Muscle of arm (tissue), 14 donors: ENCODE measurements around the gene TMEM126A. TPM values are rescaled to one million over a fixed set of nuclear protein-coding genes. Genes with fewer than 3 reads are reported as not detected.
"Not testable (repeated sequence)": the region's sequence is repeated elsewhere in the genome, so short reads cannot be mapped to it uniquely, and the experiment has no call there.

ENCODE experiments used
- DNase-seq: peaks from one replicate; pipeline ENCODE4 v3.0.0-alpha.2; 2013
- long read RNA-seq, 11 donors: transcript quantifications; one replicate each; lab custom pipeline, GENCODE V29; 2026
- polyA plus RNA-seq, 12 donors: library from polyadenylated mRNA; unstranded; fragments of 120-200 nt; gene quantifications; one replicate each; pipeline ENCODE4 v1.2.1, GENCODE V29; 2013; ENCODE audit not compliant: insufficient read length in 12 of 12

TMEM126A gene
- 10 to 100 TPM in 11 of 12 donors, not detected in 1; 19.3 to 46.2 (median 39.9) TPM for polyA plus RNA-seq
- long read RNA-seq, donor 1, transcript TMEM126A-201 (5 exons, 739 nt) = major isoform, 15 of 19 reads
- long read RNA-seq, donor 1, partial matches to known transcripts = 0 of 19 reads
- long read RNA-seq, donor 1, other reads (novel, unspliced or antisense) = 0 of 19 reads
- long read RNA-seq, donor 2, transcript TMEM126A-201 (5 exons, 739 nt) = major isoform, 16 of 32 reads
- long read RNA-seq, donor 2, transcript TMEM126A-203 (4 exons, 656 nt) = minor isoform, 11 of 32 reads
- long read RNA-seq, donor 2, partial matches to known transcripts = 5 of 32 reads
- long read RNA-seq, donor 2, other reads (novel, unspliced or antisense) = 0 of 32 reads
- long read RNA-seq, donor 3, transcript TMEM126A-203 (4 exons, 656 nt) = minor isoform, 6 of 14 reads
- long read RNA-seq, donor 3, transcript TMEM126A-201 (5 exons, 739 nt) = major isoform, 7 of 14 reads
- long read RNA-seq, donor 3, partial matches to known transcripts = 0 of 14 reads
- long read RNA-seq, donor 3, other reads (novel, unspliced or antisense) = 0 of 14 reads
- long read RNA-seq, donor 4, transcript TMEM126A-201 (5 exons, 739 nt) = major isoform, 5 of 9 reads
- long read RNA-seq, donor 4, partial matches to known transcripts = 0 of 9 reads
- long read RNA-seq, donor 4, other reads (novel, unspliced or antisense) = 0 of 9 reads
- long read RNA-seq, donor 5 = 0 reads
- long read RNA-seq, donor 6, transcript TMEM126A-201 (5 exons, 739 nt) = major isoform, 8 of 10 reads
- long read RNA-seq, donor 6, partial matches to known transcripts = 0 of 10 reads
- long read RNA-seq, donor 6, other reads (novel, unspliced or antisense) = 0 of 10 reads
- long read RNA-seq, donor 7, transcript TMEM126A-203 (4 exons, 656 nt) = minor isoform, 5 of 11 reads
- long read RNA-seq, donor 7, transcript TMEM126A-201 (5 exons, 739 nt) = major isoform, 6 of 11 reads
- long read RNA-seq, donor 7, partial matches to known transcripts = 0 of 11 reads
- long read RNA-seq, donor 7, other reads (novel, unspliced or antisense) = 0 of 11 reads
- long read RNA-seq, donor 8, transcript TMEM126A-203 (4 exons, 656 nt) = minor isoform, 11 of 33 reads
- long read RNA-seq, donor 8, transcript TMEM126A-201 (5 exons, 739 nt) = major isoform, 14 of 33 reads
- long read RNA-seq, donor 8, partial matches to known transcripts = 6 of 33 reads
- long read RNA-seq, donor 8, other reads (novel, unspliced or antisense) = 0 of 33 reads
- long read RNA-seq, donor 9, transcript TMEM126A-201 (5 exons, 739 nt) = major isoform, 13 of 19 reads
- long read RNA-seq, donor 9, partial matches to known transcripts = 0 of 19 reads
- long read RNA-seq, donor 9, other reads (novel, unspliced or antisense) = 0 of 19 reads
- long read RNA-seq, donor 10, transcript TMEM126A-203 (4 exons, 656 nt) = minor isoform, 10 of 25 reads
- long read RNA-seq, donor 10, transcript TMEM126A-201 (5 exons, 739 nt) = major isoform, 13 of 25 reads
- long read RNA-seq, donor 10, partial matches to known transcripts = 0 of 25 reads
- long read RNA-seq, donor 10, other reads (novel, unspliced or antisense) = 0 of 25 reads
- long read RNA-seq, donor 11, transcript TMEM126A-203 (4 exons, 656 nt) = minor isoform, 6 of 20 reads
- long read RNA-seq, donor 11, transcript TMEM126A-201 (5 exons, 739 nt) = major isoform, 14 of 20 reads
- long read RNA-seq, donor 11, partial matches to known transcripts = 0 of 20 reads
- long read RNA-seq, donor 11, other reads (novel, unspliced or antisense) = 0 of 20 reads

DNA sequence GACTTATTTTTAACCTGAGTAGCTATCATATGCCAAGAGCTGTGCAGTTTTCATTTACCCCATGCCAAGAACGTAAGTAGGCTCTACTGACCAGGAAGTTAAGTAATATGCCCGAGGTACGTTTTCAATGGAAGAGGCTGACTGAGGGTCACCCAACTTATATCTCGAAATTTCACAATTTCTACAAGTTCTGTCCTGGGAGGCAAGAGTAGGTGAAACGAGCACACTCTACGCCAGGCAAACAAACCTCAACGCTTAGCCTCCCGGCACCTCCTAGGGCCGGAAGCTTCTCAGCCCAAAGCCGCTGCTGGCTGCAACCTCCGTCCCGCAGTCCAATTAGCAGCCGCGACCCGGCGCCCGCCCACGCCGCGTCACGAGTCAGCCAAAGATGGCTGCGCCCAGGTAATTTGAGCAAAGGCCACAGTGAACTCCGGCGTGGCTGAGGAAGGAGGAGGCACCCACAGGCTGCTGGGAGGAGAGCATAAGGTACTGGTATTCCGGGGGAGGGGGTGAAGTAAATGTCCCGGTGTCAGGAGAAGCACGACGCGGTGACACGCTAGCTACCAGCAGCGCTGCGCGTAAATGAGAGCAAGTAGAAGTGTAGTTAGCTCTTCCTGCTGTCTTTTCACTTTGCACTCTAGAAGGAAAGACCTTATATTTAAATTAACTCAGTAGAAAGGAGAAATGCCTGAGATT is at the start of gene TMEM126A:
Gene TMEM126A (plus strand): TSS at position 364 of the 696 bp plus-strand sequence. CDS start 2,289 bp downstream, outside the sequence.
- DNase-seq = peak; percentile 91

GRCh38 chr11:85599083-85599482 is 48.7 kb upstream of the TMEM126A start:
- DNase-seq = no peak

DNA sequence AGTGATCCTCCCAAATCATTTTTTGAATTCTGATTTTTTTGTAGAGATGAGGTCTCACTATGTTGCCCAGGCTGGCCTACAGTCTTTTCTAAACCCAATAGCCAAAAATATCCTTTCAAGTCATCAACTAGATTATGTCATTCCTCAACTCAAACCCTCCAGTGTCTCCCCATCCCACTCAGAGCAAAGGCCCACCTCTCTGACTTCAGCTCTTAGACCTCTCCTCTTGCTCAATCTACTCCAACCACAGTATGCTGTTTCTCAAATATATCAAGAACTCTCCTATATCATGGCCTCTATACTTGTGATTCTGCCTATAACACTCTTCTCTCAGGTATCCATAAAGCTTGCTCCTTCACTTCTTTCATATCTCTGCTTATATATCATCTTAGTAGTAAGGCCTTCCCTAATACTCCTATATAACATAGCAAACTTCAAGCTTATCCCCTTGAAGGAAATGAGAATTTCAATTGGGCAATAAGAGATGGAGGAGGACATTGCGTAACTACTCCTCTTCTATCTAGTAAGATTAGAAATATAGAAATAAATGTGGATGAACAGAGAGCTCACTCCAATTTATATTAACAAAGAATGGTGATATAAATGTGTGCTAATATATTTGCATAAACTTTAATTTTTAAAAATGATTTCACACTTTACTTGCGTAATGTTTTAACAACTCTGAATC is 45.1 kb upstream of the TMEM126A start:
- no peak for DNase-seq

GRCh38 chr11:85603220-85603619 is 44.5 kb upstream of the TMEM126A start:
- DNase-seq = no peak

DNA sequence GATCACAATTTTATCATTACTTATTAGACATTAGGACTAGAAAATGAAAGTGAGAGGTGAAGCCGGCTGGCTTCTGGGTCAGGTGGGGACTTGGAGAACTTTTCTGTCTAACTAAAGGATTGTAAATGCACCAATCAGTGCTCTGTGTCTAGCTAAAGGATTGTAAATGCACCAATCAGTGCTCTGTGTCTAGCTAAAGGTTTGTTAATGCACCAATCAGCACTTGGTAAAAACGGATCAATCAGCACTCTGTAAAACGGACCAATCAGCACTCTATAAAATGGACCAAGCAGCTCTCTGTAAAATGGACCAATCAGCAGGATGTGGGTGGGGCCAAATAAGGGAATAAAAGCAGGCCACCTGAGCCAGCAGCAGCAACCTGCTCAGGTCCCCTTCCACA is 41.5 kb upstream of the TMEM126A start:
- not testable (repeated sequence) for DNase-seq

DNA sequence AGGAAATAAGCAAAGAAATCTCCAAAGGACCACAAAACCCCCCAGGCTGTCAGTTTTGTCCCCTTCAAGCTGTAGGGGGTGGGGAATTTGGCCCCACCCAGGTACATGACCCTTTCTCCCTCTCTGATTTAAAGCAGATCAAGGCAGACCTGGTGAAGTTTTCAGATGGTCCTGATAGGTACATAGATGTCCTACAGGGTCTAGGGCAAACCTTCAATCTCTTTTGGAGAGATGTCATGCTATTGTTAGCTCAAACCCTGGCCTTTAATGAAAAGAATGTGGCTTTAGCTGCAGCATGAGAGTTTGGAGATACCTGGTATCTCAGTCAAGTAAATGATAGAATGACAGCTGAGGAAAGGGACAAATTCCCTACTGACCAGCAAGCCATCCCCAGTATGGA is 39.1 kb upstream of the TMEM126A start:
- not testable (repeated sequence) for DNase-seq

DNA sequence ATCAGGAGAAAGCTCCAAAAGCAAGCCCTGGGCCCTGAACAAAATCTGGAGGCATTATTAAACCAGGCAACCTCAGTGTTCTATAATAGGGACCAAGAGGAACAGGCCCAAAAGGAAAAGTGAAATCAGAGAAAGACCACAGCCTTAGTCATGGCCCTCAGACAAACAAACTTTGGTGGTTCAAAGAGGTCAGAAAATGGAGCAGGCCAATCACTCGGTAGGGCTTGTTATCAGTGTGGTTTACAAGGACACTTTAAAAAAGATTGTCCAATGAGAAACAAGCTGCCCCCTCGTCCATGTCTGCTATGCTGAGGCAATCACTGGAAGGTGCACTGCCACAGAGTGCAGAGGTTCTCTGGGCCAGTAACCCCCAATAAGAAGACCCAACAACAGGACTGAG is 38.5 kb upstream of the TMEM126A start:
- not testable (repeated sequence) for DNase-seq

DNA sequence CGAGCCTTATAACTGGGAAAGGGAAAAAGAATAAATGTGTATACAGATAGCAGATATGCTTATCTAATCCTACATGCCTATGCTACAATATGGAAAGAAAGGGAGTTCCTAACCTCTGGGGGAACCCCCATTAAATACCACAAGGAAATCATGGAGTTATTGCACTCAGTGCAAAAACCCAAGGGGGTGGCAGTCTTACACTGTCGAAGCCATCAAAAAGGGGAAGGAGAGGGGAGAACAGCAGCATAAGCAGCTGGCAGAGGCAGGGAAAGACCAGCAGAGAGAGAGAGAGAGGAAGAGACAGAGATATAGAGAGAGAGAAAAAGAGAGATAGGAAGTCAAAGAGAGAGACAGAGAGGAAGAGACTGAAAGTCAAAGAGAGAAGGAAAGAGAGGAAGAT is 36.1 kb upstream of the TMEM126A start:
- not testable (repeated sequence) for DNase-seq

DNA sequence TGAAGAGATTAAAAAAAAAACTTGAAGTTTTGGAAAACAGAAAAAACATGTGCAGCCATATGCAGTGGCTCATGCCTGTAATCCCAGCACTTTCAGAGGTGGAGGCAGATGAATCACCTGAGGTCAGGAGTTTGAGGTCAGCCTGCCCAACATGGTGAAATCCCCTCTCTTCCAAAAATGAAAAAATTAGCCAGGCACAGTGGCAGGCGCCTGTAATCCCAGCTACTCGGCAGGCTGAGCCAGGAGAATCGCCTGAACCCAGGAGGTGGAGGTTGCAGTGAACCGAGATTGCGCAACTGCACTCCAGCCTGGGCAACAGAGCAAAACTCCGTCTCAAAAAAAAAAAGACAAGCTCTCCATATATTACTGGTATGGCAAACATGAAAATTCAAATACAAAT is 28.3 kb upstream of the TMEM126A start:
- no peak for DNase-seq

DNA sequence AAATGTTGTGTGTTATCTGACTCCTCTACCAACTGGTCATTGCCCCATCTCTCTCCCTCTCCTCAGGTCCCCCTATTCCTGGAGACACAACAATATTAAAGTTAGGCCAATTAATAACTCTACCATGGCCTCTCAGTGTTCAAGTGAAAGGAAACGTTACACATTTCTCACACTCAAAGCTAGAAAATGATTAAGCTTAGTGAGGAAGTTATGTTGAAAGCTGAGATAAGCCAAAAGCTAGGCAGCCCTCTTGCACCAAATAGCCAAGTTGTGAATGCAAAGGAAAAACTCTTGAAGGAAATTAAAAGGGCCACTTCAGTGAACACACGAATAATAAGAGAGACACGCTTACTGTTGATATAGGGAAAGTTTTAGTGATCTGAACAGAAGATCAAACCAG is 27.5 kb upstream of the TMEM126A start:
- DNase-seq = no peak

DNA sequence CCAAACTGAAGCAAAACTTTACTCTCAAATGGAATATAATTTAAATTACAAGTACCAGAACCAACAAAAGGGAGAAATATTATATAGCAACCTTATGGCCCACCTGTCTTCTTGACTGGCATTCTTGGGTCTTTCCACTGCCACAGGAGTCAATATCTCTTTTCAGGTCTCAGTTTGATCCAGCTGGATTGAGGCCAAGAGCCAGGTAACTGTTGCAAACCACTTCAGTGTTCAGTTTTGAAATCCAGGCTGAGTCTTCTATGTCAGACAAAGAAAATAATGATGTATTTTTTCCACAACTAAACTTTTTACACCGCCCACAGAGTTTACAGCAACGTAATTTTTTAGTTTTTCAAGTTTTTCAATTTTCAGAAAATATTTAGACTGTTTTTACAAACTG is 21.3 kb upstream of the TMEM126A start:
- no peak for DNase-seq

DNA sequence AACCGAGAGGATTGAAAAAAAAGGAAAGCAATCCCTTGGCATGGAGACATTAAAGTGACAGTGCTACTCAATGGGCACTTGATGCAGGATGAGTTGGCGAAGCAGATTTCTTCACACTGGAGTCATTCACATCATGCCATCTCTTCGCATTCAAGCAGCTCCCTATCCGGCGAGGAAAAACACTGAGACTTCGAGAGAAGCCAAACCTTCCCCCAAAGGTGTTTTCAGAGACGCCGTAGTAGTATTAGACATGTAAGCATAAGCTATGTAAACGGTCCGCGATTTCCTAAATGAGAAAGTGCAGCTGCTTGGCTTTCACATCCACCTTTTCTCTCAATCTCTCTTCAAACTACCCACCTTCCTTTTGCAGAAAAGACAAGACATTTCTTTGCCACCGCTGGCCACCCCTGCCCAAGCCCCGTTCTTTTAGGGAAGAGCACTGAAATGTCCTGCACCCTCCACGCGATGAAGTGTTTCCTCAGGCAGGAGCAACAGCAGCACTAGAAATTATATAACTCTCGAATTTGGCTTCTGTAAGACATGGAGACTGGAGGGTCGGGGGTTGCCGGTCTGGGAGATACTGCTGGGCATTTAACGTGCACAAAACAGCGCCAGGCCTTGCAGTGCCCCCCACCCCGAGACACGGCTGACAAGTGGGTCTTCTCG is 20.3 kb upstream of the TMEM126A start, which contains the start of gene DLG2:
Gene DLG2 (minus strand): TSS at position 13 of the 666 bp plus-strand sequence.
- peak; percentile 62 for DNase-seq

DNA sequence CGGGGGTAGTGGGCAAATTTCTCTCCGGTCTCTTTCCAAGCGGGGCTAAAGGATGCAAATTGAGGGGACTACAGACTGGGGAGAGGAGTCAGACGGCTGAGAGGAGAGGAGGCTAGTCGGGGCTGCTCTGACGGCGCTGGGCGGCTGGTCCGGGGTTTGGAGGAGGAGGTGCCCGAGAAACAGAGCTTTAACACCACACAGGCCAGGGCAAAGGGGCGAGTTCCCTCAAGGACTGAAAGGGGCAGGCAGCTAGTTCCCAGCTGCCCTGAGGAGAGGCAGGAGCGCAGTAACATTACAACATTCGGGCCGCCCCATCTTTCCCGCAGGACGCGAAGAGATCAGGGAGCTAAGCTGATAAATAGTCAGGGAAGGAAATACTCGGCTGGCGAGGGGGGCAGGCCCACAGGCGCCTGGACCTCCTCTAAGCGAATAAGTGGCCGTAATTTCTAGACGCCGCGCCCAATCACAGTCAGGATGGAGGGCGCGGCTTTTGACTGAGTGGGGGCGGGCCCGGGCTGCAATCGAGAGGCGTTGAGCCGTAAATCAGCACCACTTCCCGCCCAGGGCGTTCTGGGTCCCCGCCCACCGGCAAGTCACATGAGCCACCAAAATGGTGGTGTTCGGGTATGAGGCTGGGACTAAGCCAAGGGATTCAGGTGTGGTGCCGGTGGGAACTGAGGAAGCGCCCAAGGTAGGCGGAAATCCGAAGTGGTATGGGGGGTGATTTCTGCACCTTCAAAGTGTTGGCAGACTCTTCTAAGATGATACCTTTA is 19.6 kb upstream of the TMEM126A start, which contains the start of gene TMEM126B:
Gene TMEM126B (plus strand): TSS at position 596 of the 773 bp plus-strand sequence. CDS start 15 bp downstream, at position 611.
- peak; percentile 98 for DNase-seq

- DNase-seq = no peak
Observed at GRCh38 chr11:85628771-85629341, 18.9 kb upstream of the TMEM126A start.

DNA sequence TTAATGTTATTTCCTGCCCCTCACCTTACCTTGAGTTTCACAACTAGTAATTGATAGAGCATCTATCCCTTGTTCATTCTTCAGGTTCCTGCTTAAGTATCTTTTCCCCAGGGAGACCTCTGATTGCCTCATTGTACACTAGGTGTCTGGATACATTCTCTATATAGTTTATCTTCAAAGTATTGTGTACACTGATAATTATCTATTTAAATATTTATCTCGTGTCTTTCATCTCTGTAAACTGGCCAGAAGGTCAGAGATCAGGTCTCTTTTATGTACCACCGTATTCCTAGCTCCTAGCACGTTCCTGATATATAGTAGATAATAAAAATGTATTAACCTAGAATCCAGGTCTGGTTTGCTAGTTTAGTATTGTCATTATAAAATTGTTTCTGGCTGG is 13.0 kb upstream of the TMEM126A start:
- DNase-seq = no peak

- DNase-seq = no peak
Observed at GRCh38 chr11:85643191-85643614, 4.6 kb upstream of the TMEM126A start.

DNA sequence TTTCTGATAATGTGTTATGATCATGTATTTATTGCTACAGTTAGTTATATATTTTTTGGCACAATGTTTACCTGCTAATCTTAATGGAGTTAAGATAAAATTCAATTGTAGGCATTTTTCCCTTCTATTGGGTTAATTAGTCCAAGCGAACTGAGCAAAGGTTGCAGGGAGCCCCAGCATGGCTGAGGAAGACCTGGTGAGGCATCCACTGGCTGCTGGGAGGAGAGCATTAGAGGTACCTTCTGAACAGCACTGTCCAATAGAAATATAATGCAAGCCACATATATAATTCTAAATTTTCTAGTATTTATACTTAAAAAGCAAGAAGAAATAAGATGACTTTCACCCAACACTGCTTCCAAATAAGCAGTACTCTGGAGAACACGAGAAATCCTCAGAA is 689 bp upstream of the TMEM126A start:
- no peak for DNase-seq
